NCI-H1105 (cell line): Measurements from ENCODE around the gene THRAP3.

Experiments
- DNase-seq: peaks from one replicate; lab custom pipeline; 2025; lab: John Stamatoyannopoulos, UW

The THRAP3 gene

DNA sequence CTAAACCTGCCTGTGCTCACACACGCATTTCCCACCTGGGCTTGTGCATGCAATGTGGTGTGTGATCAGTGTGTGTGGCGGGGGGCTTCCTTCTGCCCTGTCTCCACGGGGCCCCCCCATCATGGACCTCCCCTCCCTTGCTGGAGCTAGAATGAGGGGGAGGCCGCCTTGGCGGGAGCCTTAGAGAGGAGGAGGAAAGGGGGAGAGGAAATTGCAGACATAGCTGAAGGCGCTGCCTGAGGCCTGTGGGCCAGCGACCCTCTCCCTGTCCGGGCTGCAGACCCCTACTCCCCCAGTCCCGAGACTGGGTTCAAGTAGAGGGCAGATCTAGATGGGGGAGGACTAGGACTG, 100.1 kb downstream of the THRAP3 start:
- no peak for DNase-seq

DNA sequence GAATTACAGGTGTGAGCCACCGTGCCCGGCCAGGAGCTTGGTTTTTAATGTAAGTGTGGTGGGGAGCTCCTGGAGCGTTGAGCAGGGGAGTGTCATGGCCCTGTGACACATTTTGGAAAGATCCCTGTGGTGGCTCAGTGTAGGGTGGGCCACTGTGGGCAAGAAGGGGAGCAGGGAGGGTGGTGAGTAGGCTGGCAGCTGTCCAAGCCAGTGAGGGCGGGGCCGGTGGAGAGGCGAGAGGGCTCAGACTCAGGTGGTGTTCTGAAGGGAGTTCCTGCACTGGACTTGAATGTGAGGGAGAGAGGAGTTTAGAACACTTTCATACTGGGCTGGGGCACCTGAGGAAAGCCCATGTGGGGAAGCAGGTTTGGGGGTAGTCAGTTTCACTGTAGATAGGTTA, 102.3 kb downstream of the THRAP3 start:
- no peak for DNase-seq

DNA sequence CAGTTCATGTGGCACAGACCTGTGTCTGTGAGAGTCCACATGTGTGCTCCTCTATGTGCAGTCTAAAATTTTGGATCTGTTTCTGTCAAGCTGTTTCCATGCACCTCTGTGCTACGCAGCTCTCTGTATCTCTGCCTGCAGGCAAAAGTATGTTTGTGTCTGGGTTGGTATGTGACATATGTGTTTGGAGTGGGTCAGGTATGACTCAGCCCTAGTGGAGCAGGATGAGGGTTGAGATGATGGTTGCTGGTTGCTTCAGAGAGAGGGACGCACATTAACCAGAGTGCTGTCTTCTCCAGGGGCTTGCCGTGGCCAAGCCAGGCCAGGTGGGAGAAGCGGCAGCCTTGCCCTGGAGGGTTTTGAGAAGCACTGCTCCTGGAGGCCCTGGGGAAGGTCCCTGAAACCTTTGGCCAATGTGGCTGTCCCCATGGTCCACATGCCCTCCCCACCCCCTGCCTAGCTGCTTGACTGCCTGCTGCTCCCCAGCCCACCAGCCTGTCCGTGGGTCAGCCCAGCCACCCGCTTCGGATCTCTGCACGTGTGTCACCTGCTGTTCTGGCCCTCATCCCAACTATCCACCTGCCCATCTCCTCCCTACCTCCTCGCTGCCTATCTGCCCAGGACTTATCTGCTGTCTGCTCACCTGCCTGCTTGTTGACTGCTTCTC, 103.3 kb downstream of the THRAP3 start:
- no peak for DNase-seq

DNA sequence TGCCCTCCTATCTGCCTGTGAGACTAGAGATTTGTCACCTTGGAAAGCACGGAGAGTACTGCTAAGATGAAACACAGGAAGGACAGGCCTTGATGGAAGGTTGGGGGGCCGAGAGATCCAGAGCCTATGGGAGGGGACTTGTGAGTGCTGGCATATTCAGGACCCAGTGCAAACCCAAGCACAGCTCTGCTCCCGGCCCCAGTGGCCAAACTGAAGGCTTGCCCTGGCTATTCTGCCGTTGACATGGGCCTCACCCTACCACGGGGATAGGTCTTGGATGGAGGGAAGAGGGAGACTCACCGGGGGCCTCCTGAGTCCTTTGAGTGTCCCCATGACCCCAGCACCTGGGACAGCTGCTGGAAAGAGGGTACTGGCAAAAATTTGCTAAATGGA, 103.8 kb downstream of the THRAP3 start:
- no peak for DNase-seq

DNA sequence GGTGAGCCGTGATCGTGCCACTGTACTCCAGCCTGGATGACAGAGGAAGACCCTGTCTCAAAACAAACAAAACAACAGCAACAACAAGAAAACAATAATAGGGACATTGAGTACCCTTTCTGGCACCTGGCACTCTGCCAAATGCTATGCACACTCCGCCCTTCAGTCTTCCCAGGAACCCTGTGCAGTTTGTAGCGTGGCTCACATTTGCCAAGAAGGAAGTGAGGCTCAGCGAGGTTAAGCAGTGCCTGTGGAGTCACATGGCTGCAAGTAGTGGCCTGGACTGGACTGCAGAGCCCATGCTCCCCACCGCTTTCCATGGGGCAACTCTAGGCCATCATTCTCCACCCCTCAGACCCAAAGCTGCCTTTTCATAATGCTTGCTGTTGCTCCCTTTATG, 104.5 kb downstream of the THRAP3 start:
- peak; percentile 31 for DNase-seq

DNA sequence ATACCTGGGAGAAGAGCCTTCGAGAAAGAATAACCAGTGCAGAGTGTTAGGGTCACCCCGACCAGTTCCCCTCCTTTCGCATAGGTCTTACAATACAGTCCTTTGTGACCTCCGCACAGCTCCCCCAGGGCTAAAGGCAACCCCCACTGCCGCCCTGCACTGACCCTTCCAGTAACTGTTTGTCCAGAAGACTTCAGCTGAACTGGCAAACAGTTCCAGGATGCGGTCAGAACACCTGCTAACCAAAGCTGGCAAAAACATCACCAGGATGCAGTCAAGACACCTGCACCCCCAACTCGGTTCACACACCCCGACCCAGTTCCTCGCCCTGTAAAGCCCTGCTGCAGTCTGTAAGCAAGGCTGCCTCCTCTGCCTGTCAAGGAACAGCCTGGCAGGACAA, 105.6 kb downstream of the THRAP3 start:
- no peak for DNase-seq

DNA sequence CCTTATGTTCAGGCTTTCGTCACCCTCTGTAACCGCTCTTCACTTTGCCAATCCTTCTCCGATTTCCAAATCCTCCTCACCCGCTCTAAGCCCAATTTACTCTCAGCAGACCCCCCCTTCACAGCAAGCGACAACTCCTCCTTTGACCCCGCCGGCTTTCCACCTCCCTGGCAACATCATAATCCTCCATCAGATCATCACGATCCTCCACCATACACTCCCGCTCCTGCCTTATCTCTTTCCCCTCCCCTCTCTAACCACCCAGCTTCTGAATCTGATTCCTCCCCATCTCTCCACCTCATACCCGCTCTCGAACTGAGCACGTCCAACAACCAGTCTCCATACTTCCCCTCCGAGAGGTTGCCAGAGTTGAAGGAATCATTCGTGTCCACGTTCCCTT, 106.7 kb downstream of the THRAP3 start:
- DNase-seq: no peak

DNA sequence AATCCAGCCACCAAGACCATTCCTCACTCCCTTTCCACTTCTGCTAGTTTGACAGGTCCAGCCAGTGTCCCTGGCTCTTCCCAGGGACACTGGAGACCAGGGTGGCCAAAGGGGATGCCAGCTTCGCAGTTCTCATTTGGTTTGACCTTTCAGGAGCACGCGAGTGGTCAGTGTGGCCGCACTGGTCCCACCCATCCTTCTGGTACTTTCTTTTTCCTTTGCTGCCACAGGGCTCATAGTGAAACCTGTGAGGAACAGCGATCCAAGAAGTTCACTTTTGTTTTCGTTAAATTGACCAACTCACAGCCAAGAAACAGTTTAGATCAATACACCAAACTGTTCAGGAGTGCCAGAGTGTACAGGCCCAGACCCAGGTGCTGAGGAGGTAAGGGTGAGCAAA, 113.6 kb downstream of the THRAP3 start:
- no peak for DNase-seq

DNA sequence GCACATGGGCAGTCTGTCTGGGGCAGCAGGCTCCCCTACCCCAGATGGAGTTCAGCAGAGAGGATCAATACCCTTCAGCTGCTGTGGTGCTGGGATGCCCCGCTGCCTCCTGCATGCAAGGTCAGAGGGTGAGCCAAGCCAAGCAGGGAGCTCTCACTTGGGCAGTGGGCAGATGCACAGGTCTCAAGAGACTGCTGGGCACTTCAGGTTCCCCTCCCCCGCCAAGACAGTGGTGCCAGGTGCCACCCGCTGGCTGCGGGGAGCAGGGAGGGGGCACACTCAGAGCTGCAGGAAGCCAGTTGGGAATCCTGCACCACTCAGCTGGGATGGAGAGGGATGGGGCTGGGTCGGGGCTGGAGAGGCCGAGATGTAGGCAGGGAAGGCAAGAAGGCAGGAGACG, 115.0 kb downstream of the THRAP3 start:
- no peak for DNase-seq

DNA sequence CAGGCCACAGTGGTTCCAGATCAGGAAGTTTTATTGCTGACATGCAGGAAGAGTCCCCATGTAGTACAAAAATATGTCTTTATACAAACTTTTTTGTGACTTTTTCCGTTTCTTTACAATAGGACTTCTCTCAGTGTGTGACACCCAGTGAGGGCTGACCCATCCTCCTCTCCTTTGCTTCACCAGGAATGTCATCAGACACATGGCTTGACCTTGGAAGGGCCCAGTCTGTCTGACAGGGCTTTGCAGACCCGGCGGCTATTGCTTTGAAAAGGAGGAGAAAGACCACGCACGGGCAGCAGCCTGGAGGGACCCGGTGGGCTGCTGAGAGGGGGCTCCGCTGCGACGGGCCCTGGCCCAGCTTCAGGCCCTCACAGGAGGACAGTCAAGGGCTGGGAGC, 115.4 kb downstream of the THRAP3 start:
- DNase-seq: no peak

DNA sequence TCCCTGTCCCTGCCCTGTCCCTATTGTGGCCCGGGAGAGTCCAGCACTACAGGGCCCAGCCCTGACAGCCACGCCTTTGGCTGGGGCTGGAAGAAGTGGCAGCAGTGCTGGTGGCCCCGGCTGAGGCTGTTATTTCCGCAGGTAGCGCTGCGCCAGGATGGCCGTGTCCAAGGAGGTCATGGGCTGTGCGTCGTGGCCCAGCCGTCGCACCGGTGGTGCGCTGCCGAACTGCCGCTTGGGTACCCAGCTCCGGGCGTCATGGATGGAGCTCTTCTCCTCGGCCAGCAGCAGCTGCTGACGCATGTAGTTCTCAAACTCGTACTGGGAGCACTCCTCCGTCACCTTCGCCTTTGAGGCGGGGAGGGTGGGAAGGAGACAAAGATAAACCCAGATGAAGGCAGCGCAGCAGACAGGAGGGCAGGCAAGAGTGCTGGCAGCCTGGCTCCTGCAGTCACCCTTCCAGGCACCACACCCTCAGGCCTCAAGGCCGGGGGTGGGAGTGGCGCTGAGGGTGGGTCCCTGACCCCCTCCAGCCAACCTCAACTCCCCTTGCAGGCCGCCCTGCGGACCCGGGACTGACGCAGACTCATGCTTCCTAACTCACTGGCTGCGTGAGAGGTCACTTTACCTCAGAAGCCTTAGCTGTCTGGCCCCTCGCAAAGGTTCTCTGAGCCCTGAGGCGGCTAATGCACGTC, 117.5 kb downstream of the THRAP3 start:
- no peak for DNase-seq

DNA sequence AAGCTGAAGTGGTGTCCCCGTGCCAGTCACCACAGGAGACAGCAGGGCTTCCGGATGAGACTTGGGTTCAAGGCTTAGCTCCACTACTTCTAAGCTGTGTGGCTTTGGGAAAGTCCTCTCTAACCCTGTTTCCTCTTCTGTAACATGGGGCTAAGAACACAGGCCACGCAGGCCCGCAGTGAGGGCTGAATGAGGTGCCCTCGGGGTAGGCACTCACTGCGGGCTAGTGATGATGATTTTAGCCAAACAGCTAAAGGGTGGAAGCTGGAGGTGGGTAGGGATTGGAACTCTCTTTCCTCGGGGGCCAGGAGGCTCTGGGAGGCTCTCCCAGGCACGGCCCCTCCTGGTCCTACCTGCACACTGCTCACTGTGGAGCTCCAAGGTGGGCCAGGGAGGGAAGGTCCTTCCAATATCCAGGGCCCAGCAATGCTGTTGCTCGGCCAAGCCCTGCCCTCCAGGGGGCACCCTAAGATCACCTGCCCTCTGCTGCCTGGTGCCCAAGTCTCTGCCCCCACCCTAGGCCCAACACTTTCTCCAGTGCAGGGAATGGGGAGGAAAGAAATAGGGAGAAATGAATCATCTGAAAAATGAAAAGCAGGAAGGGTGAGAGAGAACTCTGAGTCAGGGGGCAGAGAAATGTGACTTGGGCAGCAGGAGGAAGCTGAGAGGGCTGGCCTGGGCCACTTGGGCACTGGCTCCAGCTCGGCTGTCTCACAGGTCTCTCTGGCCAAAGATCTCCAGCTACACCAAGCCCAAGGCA, 118.4 kb downstream of the THRAP3 start:
- no peak for DNase-seq

DNA sequence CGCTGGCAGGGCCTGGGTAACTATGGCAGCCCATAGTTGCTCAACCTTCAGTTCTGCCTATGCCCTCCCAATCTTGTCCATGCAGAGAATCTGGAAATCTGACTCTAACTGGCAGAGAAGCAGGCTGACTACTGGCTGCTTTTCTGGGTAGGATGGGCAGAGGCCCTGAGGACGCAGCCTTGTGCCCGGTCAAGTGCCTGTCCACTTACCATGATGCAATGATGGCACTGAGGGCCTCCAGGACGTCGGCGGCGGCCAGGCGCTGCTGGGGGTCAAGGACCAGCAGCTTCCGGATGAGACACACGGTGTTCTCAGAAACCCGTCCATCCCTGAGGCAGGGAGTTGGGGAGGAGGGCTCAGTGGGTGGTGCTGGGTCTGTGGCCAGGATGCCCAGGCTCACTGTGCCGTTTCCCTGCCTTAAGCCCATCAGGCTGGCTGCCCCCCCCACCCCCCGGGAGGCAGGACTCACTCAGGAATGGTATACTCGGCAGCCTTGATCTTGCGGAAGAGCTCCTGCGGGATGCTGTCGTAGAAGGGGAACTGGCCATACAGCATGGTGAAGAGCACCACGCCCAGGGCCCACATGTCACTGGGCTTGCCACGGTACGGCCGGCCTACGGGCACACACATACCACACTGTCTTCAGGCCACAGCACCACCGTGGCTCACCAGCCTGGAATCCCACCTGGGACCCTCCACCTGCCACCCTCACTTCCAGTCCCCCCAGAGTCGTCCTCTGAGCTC, 119.6 kb downstream of the THRAP3 start:
- no peak for DNase-seq

DNA sequence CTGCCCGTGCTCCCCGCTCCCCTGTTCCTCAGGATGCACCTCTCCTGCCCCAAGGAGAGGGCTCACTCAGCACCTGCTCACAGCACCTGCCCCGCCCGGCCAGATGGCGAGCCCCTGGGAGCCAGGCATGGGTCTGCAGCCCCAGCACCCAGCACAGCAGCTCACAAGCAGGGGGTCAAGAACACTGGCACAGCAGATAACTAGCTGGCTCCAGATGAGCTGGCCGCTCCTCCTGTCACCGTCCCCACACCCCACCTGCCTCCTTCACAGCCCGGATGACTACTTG, 120.1 kb downstream of the THRAP3 start:
- no peak for DNase-seq

DNA sequence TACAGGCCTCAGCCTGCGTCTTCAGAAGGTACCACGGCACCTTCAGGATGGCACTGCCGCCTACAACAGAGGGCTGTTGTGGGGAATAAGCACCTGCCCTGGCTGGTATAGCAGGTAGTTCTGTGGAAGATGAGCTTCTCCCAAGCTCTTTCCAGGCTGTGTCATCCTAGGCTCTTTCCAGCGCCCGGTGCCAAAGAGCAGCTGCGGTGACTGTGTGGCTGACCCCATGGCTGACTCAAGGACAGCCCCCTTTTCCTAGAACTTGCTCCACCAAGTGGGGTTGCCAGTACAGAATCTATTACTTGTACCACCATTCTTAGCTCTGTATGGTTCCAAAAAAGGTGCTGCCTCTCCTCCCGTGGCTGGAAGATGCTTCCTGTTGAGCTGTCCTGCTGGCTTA, 121.1 kb downstream of the THRAP3 start:
- DNase-seq: no peak

DNA sequence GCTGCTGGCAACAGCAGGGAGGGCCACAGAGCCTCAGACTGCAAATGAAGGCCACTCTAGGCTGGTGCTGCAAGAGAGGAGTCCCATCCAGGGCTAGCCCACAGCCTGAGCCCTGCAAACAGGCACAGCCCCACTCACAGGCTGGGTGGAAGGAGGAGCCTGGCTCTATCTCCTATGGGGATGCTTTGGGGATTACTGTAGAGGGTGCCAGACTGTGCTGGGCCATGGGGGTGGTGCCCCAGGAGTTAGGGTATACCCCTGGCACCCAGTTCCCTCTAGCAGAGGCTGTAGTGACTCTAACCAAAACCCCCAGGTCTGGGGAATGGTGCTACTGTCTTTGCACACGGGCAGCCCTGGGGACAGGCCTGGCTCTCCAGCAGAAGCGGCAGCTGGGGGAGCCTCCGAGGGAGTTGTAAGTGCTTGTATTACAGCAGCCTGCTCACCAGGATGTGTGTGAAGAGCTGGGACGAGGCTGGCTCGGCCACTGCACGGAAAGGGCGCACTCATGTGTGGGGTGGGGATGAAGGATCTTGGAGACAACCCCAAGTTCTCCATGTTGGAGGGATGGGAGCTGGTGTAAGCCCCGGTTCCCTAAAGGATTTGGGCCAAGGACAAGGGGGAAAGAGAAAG, 122.6 kb downstream of the THRAP3 start:
- no peak for DNase-seq

DNA sequence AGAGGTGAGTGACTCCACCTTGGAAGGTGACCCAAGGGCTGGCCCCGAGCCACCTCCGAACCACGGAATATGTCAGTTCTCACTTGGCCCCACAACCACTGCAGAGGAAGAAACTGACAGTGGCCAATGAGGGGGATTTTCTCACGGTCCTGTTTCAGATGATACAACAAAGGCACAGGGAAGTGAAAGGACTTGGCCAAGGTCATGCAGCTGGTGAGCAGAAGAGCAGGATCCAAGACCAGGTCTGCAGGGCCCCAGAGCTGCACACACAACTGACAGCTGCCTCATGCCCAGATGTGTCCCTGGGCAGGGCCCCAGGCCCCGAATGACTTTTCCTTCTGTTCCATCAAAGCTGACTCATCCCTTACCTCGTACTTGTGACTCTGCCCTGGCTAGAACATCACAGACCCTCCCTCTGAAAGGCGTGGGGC, 125.0 kb downstream of the THRAP3 start:
- no peak for DNase-seq

DNA sequence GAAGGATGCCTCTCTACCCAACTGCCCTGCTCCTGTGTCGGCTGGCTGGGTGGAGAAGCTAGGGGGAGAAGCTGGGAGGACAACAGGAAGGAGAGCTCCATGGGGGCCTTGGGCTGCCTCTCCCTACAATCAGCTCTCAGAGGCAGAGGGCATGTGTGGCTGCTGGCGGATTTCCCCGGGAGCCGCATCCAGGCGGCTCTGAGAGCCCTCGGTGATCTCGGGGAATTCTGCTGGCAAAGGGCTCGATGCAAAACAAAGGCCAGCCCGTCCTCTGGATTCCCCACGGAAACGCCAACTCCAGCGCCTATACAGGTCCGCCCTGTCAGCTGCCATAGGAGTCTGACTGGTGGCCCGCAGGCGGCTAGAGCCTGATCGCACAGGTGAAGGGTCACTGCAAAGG, 125.6 kb downstream of the THRAP3 start:
- no peak for DNase-seq

DNA sequence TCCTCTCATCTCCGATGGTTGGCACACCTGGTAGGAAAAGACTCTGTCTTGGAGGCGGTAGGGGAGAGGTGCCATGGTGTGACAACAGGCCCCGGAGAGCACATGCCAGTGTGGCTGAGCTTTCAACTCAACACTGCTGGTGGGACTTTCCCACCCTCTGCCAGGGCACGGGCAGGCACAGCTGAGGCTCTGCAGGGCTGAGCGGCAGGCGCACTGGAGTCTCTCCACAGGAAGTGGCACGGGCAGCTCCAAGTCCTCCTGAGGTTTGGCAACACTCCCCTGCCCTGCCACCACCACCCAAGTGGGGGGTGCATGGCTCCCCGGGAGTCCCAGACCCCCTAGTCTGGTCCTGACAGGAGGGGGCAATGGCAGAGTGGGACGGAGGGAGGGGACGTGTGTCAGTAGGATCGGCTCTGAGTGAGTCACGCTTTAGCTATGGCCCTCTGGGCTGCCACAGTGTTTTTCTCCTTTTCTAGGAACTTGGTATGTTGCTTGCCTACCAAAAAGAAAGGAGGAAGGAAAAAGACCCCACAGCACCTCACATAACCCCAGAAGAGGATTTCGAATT, 126.5 kb downstream of the THRAP3 start:
- no peak for DNase-seq

DNA sequence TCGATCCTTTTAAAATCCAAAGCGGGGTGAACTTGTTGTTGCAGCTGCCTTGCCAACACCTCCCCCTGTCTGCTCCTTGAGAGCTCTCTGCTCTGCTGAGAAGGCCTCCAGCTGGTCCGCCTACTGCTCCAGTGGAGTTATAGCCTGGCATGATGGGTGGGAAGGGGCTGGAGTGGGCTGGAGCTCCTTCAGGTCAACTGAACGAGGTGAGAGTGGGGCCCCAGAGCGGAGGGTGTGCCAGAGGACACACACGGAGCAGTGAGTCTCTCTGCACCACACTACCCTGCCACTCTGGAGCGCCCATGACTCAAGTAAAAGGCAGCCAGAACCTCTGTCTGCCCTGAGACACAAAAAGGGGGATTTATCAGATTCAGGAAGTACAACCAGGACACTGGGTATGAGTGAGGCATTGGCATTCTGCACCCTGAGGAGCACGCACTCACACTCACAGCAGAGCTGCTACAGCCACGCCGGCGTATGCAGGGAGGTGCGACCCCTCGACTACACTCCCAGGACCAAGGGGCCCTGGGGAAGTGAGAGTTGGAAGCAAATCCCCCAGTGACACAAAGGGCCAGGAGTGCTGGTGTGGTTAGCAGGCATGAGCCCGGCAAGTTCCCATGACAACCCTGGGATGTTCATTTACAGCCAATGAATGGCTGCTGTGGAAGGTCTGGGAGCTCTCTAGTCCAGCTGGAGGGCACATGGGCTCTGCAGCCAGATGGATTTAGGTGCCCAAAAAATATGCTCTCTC, 127.2 kb downstream of the THRAP3 start:
- DNase-seq: no peak
